Endothelial cell of hepatic sinusoid (primary cell): ENCODE measurements around the gene CD19.
"Not testable (repeated sequence)": the region's sequence is repeated elsewhere in the genome, so short reads cannot be mapped to it uniquely, and the experiment has no call there.

Experiments
- in situ Hi-C: cut with HindIII; loops from 2 replicates; pipeline ENCODE4 v1.10.0; 2017; ENCODE audit warnings: low sequenced_read_pairs

The CD19 gene

DNA sequence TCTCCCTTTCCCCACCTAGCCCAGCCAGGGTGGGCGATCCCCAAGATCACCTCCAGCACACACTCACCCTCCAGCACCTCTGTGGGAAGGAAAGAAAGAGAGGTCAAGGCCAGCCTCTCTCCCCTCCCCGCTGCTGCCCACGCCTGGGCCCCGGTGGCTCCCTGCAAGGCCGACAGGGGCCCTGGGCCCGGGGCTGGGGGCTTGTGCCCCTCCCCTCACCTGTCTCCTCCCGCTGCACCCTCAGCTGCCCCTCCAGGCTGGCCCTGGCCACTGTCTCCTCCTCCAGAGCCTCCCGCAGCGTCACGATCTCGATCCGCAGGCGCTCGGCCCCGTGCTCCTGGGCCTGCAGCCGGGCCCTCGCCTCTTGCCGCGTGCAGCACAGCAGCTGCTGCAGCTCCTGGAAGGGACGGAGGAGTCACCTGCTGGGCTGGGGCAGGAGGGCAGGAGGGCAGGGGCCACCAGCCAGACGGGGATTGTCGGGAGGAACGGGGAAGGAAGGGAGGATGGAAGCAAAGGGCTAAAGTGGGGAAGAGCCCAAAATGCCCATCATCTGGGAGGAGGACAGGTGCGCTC, 25.9 kb upstream of the CD19 start:
- in situ Hi-C loops, result no loop called here

DNA sequence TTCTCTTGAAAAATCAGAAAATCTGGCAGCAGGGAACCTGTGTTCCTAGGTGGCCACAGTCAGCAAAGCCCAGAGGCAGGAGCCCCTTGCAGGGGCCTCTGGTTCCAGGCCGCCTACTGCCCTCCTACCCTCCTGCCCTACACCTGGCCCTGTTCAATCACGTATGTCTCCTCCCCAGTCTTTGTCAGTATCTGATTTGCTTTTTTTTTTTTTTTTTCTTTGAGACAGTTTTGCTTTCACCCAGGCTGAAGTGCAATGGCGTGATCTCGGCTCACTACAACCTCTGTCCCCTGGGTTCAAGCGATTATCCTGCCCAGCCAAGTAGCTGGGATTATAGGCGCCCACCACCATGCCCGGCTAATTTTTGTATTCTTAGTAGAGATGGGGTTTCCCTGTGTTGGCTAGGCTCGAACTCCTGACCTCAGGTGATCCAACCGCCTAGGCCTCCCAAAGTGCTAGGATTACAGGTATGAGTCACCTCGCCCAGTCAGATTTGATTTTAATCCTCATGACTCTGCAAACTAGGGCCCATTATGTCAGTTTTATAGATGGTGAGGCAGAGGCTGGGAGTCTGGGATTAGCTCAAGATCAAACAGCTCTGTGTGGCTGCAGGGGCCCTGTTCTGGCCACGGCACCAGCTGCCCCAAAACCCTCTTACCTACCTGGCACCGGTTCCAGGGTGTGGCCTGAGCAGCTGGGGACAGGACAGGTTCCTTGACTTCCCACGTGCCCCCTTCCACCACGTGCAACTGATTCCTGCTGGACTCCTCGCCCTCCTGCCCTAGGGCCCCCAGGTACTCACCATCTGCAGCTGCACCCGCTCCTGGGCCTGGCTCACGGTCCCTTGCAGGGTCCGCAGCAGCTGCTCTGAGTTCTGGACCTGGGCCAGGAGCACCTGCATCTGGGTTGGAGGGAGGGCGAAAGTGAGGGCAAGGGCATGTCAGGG, 21.4 kb upstream of the CD19 start:
- in situ Hi-C loops, result no loop called here

DNA sequence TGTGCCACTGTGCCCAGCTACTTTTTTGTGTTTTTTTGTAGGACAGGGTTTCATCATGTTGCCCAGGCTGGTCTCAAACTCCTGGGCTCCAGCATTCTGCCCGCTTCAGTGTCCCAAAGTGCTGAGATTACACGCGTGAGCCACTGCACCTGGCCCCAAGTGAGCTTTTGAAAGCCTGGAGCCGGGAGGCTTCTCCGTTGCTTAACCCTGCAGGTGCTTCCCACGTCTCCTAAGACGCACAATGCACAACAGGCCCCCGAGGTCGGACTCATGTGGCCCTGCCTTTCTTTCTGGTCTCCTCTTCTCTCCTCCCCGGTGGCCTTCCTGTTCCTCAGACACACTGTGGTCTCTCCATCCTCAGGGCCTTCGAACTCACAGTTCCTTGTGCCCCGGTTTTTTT, 19.2 kb upstream of the CD19 start:
- in situ Hi-C loops, result no loop called here

DNA sequence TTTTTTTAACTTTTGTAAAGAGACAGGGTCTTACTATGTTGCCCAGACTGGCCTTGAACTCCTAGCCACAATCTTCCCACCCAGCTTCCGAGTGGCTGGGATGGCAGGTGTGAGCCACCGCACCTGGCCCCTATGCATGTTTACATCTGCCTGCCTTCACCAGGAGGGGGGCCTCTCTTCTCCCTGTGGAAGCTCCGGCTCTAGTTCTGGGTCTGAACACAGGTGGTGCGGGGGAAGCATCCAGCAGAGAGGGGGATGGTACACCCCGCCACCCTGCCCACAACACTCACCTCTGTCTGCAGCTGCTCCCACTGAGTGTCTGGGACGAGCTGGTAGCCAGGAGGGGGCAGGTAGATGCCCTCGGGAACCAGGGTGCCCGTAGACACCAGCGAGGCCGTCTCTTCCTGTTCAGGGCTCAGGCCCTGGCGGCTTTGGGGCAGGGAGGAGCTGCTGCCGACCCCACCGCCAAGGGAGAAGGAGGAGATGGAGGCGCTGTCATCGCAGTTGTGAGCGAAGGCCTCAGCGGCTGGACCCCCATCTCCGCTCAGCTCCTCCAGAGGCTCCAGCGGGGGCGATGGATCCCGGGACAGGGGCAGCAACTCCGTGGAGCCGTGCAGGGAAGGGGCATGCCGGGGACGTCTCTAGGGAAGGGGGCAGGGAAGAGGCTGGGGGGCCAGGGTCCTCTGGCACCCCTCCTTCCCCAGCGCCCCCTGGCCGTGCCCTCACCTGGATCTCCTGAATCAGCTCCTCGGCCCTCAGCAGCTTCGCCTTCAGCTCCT, 17.6 kb upstream of the CD19 start:
- in situ Hi-C loops, result no loop called here

DNA sequence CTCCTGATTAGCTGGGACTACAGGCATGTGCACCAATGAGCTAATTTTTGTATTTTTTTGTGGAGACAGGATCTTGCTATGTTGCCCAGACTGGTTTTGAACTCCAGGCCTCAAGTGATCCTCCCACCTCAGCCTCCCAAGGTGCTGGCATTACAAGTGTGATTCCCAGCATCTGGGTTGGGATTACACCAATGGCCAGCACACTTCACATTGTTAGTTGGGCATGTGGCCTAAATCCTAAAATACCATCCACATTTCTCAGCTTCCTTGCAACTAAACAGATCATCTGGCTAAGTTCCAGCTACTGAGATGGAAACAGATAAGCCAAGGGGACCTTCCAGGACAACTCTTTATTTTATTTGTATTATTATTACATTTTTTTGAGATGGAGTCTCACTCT, 16.6 kb upstream of the CD19 start:
- in situ Hi-C loops, result no loop called here

DNA sequence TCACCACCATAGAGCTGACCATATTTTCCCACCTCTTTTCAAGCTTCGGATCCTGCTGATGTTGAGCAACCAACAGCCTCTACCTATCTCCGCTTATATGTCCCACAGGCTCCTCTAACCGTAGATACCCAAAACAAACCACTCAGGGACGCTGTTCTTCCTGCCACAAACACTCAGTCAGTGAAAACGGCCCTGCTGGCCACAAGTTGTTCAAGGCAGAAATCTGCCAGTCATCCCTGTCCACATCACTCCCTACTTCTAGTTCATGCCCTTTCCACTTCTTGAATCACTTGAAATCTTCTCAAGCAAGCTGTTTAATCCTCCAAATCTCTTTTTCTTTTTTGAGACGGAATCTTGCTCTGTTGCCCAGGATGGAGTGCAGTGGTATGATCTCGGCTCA, 14.7 kb upstream of the CD19 start:
- in situ Hi-C loops, result no loop called here

DNA sequence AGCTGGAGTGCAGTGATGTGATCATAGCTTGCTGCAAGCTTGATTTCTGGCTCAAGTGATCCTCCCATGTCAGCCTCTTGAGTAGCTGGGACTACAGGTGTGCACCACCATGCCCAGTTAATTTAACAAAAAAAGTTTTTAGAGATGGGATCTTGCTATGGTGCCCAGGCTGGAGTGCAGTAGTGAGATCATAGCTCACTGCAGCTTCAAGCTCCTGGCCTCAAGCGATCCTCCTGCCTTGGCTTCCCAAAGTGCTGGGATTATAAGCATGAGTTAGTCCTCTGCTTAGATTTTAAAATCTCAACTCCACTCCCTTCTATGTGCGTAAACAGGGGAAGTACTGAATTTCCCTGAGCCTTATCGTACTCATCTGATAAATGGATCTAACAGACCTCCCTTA, 13.1 kb upstream of the CD19 start:
- in situ Hi-C loops, result no loop called here

DNA sequence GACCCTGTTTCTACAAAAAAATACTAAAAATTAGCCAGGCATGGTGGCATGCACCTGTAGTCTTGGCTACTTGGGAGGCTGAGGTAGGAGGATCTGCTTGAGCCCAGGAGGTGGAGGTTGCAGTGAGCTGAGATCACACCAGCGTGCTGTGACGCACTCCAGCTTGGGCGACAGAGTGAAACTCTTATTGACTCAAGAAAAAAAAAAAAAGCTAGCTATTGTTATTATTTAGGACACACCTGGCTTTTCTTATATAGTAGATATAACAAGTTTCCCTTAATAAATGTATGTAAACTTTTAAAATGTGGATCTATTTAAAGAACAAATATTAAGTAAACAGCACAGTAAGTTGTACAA, 8.6 kb upstream of the CD19 start:
- in situ Hi-C loops, result no loop called here

DNA sequence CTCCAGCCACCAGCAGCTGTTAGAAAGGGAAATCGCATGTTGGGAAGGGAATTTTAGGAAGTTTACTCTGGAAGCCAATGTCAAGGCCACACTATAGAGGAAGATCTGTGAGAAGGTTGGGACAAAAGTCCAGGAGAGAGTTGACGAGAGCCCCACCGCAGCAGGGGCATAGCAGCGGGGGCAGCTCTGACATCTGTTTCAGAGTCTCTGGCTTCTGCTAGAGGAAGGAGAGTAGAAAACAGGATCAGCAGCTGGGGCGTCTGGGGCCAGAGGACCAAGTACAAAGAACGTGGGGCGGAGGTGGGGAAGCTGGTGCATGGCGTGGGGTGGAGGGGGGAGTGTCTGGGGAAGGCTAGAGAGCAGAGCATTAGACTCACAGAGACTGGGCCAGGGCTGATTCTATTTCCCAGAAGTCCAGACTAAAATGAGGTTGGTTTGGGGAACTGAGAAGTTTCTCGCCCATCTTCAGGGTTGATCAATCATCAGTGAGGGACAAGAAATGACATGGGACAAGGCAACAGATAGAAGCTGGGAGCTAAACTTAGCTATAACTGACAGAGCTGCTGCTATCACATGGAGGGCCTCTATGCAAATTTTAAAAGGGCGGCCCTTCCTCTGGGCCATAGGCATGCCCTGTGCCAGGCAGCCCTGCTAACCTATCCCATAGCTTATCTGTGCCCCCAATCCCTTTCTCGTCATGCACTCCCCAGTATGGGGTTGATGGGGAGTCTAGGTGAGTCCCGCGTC, 7.9 kb upstream of the CD19 start:
- in situ Hi-C loops, result no loop called here

DNA sequence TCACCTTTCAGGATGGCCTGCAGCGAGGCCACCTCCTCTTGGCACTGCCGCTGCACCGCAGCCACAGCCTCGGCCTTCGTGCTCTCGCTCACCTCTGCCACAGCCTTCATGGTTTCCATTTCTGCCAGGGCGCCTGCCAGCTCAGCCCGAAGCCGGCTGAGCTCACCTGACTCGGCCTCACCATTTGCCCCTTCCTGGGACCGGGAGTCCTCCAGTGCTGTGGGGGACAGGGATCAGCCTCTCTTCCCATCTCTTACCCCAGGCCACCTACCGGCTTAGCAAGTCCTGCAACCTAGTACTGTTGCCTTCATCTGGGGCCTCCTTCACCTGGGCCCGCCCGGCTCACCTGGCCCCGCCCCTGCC, 7.4 kb upstream of the CD19 start:
- in situ Hi-C loops, result no loop called here

DNA sequence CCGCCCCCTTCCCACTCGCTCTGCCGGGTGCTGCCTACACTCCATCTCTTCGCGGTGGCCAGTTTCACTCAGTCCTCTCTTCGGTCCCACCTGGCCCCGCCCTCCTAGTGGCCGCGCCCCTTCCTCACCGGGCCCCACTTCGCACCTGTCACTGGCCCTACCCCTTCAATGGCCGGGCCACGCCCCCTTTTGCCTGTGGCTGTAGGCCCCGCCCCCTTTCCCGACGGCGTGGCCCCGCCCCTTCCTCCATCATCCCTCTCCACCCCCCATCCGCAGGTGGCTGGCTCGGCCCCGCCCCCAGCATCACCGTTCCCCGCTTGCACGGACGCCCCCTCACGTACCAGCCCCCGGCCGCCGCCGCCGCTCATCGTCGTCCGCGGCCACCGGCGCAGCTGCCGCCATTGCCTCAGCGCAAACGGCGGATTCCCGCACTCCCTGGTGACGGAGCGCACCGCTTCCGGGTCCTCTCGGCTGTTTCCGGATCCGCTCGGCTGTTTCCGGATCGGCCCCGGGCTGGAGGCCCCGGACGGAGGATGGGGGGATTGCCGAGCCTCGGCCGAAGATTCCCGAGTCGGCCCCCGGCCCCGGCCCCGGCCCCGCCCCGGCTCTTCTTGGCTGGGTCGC, 6.9 kb upstream of the CD19 start, which contains the start of gene RABEP2:
RABEP2 (minus strand) TSS at position 477 of the 624 bp plus-strand sequence; CDS start at position 402, 75 bp downstream.
- in situ Hi-C loops, result no loop called here

DNA sequence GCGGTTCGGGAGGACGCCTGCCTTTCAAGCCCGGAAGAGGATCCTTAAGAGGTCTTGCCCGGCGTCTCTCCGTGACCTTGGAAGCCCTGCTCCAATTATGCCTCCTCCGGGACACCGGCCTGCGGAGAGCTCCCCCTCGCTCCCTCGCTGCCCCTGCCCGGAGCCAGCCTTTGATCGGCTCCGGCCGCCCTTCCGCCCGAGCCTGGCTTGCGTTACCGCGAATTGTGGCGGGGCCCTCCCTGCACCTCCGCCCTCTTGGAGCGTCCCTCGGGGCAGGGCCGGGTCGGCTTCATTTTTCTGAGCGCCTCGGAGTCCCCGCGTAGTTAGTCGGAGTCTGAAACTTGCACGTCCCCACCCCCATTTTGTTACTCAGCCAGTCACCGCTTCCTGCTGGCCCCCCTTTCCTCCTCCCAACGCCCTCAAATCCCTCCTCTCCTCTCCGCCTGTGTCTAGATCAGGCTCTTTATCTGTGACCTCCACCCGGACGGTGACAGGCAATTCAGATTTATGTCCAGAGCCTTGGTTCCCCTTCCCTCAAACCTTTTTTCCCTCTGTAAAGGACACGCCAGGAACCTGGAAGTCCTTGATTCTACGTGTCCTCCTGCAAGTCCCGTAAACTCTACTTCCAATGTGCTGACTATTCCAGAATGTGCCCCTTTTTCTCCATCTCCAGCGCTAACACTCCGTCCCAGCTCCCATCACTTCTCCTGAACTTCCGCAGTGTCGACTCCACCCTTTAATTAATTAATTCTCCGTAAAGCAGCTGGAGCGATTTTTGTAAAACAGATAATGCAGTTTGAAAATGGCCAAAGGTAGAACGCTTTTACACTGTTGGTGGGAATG, 6.2 kb upstream of the CD19 start:
- in situ Hi-C loops, result no loop called here

DNA sequence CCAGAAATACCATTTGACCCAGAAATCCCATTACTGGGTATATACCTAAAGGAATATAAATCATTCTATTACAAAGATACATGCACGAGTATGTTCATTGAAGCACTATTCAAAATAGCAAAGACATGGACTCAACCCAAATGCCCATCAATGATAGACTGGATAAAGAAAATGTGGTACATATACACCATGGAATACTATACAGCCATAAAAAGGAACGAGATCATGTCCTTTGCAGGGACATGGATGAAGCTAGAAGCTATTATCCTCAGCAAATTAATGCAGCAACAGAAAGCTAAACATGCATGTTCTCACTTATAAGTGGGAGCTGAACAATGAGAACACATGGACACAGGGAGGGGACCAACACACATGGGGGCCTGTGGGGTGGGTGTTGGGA, 5.5 kb upstream of the CD19 start:
- in situ Hi-C loops, result not testable (repeated sequence)

DNA sequence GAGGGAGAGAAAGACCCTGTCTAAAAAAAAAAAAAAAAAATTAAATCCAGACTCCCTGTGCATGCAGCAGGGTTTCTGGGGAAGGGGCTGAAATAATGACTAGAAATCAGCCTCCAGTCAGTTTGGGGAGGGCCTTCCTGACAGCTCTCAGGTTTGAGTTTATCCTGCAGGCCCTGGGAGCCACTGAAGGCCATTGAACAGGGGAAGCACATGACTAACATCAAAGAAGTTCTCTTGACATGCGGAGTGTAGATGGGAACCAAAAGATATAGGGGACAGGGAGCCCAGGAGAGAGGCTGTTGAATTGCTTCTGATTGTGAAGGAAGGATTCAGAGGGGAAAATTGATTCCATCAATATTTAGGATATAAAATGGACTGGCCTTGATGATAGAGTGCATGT, 4.0 kb upstream of the CD19 start:
- in situ Hi-C loops, result no loop called here

DNA sequence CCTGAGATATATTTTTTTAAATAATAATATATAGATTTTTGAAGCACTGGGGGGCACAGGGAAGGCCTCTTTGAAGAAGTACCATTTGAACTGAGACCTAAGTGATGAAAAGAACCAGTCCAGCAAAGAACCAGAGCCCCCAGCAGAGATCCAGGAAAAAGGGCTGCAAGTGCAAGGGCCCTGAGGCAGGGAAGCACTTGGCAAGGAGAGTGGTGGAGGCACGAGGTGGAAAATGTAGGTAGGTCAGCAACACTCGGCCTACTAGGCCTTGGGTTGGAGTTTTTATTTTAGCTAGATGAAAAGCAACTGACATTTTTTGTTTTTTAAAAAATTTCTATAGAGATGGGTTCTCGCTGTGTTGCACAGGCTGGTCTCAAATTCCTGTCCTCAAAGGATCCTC, 1.6 kb upstream of the CD19 start:
- in situ Hi-C loops, result no loop called here

DNA sequence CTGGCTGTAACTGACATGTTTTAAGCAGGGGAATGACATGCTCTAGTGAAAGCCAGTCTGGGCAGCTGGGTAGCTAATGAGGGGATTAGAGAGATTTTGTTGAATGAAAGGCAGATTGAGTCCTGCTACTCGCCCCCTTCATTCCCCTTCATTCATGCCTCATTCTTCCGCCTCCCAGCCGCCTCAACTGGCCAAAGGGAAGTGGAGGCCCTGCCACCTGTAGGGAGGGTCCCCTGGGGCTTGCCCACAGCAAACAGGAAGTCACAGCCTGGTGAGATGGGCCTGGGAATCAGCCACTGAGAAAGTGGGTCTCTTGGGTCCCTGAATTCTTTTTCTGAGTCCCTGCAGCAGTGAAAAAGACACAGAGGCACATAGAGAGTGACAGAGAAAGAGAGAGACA, 1.1 kb upstream of the CD19 start:
- in situ Hi-C loops, result no loop called here

DNA sequence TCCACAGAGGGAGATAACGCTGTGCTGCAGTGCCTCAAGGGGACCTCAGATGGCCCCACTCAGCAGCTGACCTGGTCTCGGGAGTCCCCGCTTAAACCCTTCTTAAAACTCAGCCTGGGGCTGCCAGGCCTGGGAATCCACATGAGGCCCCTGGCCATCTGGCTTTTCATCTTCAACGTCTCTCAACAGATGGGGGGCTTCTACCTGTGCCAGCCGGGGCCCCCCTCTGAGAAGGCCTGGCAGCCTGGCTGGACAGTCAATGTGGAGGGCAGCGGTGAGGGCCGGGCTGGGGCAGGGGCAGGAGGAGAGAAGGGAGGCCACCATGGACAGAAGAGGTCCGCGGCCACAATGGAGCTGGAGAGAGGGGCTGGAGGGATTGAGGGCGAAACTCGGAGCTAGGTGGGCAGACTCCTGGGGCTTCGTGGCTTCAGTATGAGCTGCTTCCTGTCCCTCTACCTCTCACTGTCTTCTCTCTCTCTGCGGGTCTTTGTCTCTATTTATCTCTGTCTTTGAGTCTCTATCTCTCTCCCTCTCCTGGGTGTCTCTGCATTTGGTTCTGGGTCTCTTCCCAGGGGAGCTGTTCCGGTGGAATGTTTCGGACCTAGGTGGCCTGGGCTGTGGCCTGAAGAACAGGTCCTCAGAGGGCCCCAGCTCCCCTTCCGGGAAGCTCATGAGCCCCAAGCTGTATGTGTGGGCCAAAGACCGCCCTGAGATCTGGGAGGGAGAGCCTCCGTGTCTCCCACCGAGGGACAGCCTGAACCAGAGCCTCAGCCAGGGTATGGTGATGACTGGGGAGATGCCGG, 769 bp downstream of the CD19 start:
- in situ Hi-C loops, result no loop called here

DNA sequence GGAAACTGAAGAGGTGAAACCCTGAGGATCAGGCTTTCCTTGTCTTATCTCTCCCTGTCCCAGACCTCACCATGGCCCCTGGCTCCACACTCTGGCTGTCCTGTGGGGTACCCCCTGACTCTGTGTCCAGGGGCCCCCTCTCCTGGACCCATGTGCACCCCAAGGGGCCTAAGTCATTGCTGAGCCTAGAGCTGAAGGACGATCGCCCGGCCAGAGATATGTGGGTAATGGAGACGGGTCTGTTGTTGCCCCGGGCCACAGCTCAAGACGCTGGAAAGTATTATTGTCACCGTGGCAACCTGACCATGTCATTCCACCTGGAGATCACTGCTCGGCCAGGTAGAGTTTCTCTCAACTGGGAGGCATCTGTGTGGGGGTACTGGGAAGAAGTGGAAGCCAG, 1.4 kb downstream of the CD19 start:
- in situ Hi-C loops, result no loop called here

DNA sequence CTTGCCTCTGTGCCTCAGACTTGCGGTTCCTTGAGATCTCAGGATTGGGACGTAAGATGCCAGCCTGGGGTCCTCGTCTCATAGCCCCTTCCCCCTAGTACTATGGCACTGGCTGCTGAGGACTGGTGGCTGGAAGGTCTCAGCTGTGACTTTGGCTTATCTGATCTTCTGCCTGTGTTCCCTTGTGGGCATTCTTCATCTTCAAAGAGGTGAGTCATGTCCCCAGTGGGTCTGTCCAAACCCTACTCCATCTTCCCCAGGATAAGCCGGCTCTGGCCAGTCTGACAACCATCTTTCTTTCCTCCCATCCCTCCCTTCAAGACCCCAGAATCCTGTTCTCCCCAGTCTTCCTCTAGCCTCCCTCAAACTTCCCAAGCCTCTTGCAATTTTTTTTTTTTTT, 3.6 kb downstream of the CD19 start:
- in situ Hi-C loops, result no loop called here
